Dermis blood vessel endothelial cell (primary cell): ENCODE data around the gene SYS1. TPM values are rescaled to one million over a fixed set of nuclear protein-coding genes. Genes with fewer than 3 reads are reported as not detected.
A peak's percentile ranks its signal among the peaks of the same experiment; 100 is the strongest.

Source experiments
- DNase-seq: peaks from one replicate; pipeline ENCODE4 v3.0.0; 2010
- total RNA-seq: library from RNA; depleted of rRNA; stranded (reverse); fragments of >200 nt; gene quantifications from 2 replicates; pipeline ENCODE4 v1.2.3, GENCODE V29; 2014

SYS1 gene
- 23.3 and 26.2 TPM in 2 replicates for total RNA-seq

DNA sequence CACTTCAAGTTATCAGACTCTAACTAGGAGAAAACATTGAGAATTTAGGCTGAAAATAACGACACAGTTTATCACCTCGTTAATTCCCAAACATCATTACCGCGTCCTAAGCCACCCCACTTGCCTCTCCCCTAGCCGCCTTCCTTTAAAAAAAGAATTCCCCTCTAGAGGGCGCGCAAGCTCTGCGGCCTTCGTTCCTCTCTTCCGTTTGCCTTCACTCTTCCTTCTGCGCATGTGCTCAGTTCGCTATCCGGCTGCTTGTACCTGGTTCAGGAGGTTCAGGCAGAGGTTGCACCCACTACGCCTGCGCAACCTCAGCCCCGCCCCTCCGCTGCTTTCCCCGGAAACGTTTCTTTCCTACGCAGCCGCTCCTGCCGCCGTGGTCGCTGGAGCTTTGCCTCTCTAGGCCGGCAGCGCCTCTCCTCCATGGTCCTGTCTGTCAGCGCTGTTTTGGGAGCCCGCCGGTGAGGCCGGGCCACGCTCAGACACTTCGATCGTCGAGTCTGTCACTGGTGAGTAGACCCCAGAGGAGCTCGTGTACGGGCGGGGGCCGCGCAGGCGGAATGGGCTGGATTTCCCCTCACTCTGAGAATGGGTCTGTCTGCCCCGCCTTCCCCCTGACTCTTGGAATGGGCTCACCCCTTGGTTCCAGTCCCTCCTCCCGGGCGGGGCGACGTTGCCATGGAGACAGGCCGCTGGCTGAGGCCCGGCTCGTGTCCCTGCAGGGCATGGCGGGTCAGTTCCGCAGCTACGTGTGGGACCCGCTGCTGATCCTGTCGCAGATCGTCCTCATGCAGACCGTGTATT, at the start of gene SYS1:
Gene SYS1 (plus strand): TSS at position 353 of the 807 bp plus-strand sequence. CDS start 376 bp downstream, at position 729.
- peak; percentile 99 for DNase-seq

DNA sequence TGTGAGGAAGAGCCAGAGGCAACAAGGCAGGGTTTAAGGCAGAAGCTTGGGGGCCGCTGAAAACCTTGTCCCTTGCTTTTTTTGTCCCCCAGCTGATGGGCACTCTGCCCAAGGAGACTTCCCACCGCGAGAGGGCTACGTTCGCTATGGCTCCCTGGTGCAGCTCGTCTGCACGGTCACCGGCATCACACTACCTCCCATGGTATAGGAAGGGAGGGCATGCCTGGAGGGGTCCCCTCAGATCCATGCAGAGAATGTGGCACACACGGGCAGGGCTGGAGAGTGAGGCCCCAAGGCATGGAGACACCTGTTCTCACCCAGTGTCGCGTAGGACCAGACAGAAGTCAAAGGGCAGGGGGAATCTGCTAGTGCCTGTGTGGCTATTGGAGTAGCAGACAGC, 49.0 kb upstream of the SYS1 start:
- no peak for DNase-seq

DNA sequence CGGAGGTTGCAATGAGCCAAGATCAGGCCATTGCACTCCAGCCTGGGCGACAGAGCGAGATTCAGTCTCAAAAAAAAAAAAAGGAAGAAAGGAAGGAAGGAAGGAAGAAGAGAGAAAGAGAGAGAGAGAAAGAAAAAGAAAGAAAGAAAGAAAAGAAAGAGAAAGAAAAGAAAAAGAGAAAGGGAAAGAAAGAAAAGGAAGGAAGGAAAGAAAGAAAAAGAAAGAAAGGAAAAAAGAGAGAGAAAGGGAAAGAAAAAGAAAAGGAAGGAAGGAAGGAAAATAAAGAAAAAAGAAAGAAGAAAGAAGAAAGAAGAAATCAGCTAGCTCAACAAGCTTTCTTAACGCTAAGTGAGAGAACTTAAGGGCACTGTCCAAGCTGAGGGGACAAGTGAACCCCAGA, 47.3 kb upstream of the SYS1 start:
- no peak for DNase-seq

DNA sequence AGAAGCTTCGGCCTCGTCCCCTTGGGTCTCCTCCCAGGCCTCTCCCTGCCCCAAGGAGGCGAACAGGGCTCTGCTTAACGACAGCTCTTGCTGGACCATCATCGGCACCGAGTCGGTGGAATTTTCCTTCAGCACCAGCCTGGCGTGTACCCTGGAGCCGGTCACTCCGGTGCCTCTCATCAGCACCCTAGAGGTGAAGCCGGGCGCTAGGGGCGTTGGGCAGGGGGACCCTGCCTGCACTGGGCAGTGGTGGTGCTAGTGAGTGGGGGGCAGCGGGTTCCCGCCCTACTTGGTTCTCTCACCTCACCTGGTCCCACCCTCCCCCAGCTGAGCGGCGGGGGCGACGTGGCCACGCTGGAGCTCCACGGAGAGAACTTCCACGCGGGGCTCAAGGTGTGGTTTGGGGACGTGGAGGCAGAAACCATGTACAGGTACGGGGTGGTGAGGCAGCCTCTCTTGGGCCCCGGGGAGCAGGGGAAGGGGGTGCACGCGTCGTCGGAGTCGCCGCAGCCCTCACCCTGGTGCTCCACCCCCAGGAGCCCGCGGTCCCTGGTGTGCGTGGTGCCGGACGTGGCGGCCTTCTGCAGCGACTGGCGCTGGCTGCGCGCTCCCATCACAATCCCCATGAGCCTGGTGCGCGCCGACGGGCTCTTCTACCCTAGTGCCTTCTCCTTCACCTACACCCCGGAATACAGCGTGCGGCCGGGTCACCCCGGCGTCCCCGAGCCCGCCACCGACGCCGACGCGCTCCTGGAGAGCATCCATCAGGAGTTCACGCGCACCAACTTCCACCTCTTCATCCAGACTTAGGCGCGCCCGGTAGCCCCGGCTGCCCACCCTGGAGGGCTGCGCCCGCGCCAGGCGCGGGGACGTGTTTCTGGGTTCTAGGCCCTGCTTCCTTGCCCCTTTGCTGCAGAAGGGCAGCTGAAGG, 46.5 kb upstream of the SYS1 start:
- no peak for DNase-seq

DNA sequence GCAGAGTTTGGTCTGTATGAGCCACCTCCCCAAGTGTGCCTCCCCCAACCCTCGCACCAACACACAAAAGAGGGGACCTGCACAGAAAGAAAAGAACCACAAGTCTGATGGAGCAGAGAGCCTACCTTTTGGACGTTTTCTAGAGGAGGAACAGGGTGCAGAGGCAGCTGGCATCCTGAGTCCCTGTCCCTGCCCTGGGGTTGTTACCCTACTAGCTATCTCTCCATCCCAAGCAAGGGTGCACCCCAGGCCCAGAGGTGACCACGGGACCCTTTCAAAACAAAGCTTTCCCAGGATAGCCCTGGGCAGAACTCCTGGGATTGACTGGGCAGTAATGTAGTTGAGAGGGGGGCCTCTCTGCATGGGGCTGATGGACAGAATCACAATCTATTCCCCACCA, 45.1 kb upstream of the SYS1 start:
- no peak for DNase-seq

DNA sequence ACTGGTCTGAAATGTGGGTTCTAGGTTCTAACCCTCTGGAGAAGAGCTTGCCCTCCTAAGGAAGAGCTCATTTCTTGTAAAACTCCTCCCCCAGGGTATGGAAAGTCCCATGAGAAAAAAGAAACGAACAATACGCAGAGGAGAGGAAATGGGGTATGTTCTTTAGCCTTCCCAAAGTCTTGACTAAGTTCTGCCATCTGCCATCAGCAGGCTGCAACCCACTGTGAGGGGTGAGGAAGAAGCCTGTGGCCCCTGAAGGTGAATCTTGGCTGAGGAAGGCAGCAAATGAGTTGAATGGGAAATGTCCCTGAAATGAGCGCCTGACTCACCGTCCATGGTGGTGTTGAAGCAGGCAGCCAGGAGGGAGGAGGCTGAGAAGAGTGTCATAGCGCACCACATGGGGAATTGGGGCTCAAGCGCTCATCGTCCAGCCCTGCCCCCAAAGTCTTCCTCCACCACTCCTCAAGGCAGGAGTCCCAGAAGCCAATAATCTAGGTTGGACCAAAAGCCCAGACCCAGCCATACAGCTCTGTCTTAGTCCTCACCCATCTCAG, 44.5 kb upstream of the SYS1 start:
- DNase-seq: no peak

DNA sequence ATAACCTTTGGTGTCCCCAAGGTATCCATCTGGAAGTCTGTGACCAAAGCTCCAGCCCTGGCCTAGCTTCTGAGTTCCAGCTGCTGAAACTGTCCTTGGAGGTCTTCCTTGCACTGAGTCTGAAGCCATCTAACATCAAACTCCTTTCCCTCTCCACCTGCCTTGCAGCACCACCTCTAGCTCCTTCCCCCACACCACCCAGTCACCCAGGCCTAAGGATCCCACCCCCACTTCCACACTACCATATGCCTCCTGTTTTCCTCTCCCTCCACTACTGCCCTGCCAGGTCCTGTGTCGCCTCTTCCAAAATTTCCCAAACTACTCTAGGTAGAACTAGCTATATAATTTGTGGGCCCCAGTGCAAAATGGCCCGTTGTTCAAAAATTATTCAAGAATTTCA, 44.0 kb upstream of the SYS1 start:
- DNase-seq: no peak

DNA sequence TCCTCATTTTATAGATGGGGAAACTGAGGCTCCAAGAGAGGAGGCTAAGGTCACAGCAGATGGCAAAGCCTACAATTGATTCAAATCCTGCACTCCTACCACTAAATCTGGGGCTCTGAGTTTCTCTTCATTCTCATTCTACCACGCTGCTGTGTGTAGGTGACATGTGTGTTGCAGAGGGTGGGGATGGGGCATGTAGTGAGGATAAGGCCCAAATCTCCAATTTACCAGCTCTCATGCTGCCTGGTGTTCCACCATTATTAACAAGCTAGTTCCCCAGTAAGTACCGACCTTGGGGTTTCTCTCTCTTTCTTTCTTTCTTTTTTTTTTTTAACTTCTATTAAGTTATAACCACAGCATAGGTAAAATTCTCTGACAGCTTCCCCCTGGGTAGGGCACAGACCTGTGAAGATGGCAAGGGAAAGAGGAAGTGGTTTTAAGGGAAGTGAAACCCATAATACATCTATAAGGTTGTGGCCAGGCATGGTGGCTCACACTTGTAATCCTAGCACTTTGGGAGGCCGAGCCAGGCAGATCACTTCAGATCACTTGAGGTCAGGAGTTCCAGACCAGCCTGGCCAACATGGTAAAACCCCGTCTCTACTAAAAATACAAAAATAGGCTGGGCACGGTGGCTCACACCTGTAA, 41.9 kb upstream of the SYS1 start:
- no peak for DNase-seq

DNA sequence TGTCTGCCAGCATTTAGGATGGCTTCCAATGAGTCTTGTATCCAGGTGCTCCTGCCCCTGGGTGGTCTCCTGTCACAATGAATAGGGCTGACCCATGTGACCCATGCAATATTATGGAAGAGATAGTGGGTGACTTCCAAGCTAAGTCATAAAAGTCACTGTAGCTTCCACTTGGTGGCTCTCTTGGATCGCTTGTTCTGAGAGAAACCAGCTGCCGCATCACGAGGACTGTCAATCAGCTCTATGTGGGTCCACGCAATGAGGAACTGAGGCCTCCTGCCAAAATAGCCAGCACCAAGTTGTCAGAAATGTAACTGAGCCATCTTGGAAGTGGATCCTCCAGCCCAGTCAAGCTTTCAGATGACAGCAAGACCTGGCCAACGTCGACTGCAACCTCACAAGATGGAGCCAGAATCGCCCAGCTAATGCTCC, 40.0 kb upstream of the SYS1 start:
- DNase-seq: peak; percentile 66

DNA sequence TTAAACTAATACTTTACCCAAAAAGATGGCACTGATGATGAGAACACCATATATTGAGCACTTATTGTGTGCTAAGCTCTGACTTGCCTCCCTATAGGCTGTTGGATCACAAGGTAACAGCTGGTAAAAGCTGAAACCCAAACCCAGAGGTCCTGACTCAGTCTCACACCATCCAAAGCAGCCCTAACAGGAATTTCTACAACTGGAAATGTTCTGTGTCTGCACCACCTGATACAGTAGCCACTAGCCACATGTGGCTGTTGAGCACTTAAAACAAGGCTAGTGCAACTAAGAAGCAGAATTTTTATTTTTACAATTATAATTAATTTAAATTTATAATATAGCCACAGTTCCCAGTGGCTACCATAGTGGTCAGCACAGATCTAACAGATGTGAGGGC, 39.2 kb upstream of the SYS1 start:
- DNase-seq: no peak

DNA sequence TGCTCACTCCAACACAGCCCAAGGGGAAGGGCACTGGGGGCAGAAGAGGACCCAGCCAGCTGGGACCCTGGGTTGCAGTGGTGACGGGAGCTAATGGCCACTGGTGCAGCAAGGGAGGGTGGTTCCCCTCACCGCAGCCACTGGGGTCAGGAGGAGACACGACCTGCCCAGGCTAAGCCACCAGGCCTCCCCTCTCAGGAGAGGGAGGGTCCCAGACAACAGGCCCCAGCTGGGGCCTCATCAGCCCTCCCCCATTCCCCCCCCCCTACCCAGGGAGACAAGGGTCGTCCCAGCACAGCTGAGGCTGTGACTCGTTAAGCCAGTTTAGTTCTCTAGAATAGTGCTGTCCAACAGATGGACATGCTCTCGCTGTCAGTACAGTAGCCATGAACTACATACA, 37.6 kb upstream of the SYS1 start:
- no peak for DNase-seq

DNA sequence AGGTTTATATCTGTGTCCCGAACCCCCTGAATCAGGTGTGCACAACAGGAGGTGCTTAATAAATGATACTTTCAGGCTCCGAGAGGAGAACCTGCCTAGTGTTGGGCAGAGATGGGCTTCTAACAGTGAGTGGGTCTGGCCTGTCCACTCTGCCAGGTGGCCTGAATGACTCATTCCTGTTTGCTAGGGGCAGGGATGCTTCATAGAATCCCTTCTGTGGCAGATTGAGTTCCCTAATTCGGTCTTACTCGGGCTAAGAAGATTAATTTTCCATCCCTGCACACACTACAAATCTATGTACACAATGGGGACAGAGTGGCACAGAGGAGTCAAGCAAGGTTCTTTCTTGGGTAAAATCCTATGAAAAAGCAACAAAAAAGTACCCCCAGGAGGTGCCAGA, 34.5 kb upstream of the SYS1 start:
- DNase-seq: no peak

DNA sequence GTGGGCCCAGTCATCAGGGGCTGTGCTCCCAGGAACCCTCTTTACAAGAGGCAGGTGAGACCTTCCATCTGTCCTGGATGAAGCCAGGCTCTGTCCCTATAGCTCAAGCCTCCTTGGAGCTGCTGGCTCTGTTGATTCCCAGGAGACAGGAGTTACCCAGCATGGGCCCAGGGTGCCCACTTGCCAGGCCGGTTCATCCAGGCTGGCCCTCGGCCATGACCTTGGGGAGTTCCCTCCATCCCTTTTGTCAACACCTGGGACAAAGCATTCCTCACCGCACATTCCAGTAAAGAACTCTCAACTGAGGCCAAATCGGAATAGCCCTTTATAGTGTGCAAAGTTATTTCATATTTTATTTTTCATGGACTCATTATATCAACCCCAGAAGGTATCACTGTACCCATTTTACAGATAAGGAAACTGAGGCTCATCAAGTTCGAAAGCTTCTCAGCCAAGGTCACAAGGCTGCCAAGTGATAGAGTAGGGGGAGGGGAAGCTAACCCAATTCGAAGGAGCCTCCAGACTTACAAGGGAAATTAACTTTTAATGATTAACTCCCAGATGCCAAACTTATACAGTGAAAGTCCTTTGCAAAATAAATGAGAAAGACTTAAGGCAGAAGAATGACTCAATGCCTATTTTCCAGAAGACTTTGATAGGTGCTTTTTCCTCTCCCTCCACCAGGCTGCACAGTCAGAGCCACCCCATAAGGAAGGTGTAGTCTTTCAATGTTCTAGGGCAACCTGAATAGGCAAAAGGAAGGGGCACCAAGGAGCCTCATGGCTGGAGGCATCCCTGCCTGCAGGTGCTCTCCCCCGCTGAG, 33.2 kb upstream of the SYS1 start:
- no peak for DNase-seq

DNA sequence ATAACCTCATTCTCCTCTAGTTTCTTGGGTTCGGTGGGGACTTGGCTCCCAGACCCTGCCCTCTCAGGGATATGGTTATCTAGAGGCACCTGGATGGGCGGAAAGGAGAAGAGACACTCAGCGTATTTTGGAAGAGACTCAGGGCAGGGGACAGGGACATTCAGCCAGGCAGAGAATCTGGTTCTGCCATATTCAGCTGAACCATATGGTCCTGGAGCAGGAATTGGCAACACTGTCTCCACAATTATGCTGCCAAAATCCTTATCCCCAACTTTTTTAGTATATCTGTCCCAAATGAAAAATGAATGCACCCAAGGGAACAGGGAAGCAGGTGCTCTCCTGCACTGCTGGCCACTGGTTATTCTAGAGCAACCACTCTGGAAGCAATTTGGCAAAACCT, 32.5 kb upstream of the SYS1 start:
- DNase-seq: no peak

DNA sequence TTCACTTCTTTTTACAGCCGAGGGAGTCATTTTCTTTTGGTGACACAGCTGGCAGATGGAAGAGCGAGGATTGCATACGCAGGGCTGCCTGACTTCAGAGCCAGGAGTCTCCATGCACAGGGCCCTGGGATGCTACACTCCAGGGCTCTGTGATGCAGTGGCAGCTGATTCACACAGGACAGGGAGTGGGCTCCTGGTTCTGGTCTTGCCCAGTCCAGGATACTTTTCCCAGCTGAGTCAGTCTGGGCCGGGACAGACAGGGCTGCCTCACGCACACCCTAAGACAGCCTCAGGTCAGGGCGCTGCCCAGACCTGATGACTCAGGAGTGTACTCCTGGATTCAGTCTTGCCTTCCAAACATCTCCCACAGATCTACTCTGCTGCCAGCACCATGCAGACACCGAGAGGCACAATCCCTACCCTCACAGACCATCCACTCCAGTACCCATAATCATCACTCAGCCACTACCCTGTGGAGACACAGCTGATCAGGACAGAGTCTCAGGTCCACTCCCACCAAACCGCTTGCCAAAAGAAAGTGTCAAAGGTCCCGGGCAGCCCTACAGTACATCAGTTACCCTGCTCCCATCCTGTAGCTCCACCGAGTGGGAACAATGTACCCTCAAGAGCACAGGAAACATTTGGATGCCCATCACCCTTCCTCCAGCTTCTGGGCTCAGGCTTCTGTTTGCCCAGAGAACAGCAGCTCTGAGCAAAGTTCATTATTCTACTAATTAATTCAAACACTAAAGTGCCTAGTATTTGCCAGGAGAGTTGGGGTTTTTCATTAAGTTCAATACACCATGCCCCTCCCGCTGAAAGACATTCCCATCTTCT, 26.2 kb upstream of the SYS1 start:
- peak; percentile 41 for DNase-seq

DNA sequence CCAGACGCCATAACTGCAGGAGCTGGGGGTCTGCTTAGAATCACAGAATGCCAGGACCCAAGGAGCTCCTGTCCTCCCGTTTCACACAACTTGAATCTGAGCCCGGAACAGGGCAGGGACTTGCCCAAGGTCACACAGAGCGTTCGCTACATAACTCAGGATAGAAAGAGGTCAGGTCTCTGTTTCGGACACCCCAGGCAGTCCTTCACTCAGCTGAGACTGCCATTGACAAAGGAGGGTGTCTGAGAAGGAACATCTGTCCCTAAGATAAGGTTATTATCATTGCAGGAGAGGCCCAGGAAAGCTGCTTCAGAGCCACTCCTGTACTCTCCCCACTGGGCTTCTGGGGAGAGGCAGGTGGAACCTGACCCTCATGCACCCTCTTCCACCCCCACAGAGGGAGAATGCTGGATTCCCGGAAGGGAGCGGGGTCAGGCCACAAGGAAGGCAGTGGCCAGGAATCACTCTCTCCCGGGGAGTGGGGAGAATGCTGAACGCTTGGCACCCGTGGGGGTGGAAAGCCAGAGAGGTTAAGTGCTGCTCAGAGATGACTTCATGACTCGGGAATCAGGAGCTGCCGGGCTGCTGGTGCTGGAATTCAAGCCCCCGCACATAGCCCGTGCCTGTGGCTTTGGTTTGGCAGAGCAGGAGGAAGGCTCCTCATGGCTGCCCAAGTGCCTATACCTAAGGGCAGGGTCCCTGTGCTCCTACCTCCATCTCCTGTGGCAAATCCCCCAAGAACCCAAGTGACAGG, 25.4 kb upstream of the SYS1 start:
- peak; percentile 69 for DNase-seq

DNA sequence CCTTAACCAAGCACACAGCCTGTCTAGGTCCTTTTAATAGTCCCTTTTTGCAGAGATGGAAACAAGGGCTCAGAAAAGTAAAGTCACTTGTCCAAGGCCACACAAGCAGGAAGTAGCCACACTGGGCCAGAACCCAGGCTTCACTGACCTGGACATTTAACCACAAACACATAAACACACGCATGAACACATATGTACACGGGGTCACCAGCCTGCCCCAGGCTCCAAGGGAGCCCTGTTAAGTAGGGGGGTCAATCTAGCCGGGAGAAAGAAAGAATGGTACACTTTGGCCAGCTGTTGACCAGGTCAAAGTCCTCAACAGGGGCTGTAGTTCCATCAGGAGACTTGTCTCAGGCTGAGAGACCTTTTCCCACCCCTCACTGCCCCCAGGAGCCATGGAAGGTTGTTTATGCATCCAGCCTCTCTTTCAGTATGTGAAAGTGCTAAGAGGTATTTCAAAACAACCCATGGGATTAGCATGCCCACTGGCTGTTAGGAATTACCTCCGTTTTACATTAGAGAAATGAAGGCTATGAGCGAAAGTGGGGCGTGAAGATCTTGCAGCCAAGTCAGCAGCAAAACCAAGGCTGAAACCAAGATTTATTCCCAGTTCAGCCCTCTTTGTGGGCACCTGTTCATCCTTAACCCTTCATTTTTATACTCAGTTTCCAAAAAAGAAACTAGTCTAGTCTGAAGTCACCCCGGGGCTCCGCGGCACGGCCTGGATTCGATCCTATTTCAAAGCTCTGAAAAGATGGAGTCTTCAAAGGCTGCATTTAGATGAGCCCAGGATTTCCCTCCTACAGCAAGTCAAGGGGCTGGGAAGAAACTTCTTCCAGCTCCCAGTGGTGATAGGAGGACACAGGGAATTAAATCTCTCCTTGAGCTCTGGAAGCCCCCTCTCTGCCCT, 24.6 kb upstream of the SYS1 start:
- DNase-seq: no peak

DNA sequence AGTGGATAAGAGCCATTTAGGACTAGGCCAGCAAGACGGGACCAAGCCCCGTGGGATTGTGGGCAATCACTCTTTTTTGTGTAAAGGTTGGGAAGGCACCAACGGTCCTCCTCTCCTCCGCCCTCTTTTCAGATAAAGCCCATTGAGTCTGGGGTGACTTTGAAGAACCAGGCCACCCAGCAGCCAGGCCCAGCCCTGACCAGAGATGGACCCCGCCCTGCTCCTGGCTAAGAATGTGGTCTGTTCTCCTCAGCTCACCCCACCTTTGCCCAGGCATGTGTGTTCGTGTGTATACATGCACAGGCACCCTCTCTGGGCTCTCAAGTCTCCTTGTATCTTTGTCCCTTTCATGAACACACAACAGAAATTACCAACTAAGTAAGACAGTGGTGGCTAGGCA, 23.9 kb upstream of the SYS1 start:
- DNase-seq: no peak

DNA sequence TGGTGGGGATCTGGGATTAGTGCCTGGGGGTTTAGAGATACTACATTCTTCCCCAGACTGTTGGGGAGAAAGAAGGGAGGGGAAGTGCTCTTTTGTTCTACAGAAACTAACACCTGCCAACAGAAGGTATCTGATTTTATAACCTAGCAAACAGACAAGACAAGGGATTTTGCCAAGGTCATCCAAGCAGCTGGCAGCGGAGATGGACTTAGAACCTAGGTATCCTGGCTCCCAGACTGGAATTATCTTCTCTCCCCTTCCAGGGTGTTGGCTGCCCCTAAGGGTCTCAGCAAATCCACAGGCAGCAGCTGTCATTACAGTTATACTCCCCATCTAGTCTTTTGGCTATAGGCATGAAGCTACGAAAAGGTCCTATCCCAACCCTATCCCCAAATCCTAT, 23.2 kb upstream of the SYS1 start:
- no peak for DNase-seq
